H1 (cell line): ENCODE data around the gene TANC1. TPM values are rescaled to one million over a fixed set of nuclear protein-coding genes. Genes with fewer than 3 reads are reported as not detected.

ENCODE experiments used
- CTCF ChIA-PET: fragments of 300-600 bp; sonication (Branson Sonifier 250); formaldehyde crosslinking; loops from one replicate; lab custom pipeline; 2021; ENCODE audit not compliant: partially characterized antibody; lab: Charles Lee
- POLR2A ChIA-PET: fragments of 300-600 bp; sonication (Branson Sonifier 250); formaldehyde crosslinking; loops from one replicate; lab custom pipeline; 2021; ENCODE audit warnings: inconsistent platforms; ENCODE audit not compliant: partially characterized antibody; lab: Charles Lee
- DNase-seq, 2 experiments: peaks; one replicate each; pipeline versions ENCODE4 v3.0.0 to v3.0.0-alpha.2; 2010 to 2022; ENCODE audit warnings: low spot score in 2 of 2, low read depth in 1 of 2, mixed read lengths in 1 of 2
- FAIRE-seq: peaks from 2 replicates; lab custom pipeline; 2011; peaks lifted over from hg19 to GRCh38; lab: Jason Lieb, UNC
- H2AFZ ChIP-seq: 2 replicates; pipeline ENCODE4 v1.8.1; 2012; ENCODE audit warnings: low read length, inconsistent platforms
- H2AK5ac ChIP-seq: 2 replicates; pipeline ENCODE4 v1.6.1; 2013; ENCODE audit warnings: low read depth, low read length
- H2BK120ac ChIP-seq: replicated peaks from 2 replicates; pipeline ENCODE3; 2013; ENCODE audit warnings: low read depth, low read length, inconsistent platforms
- H2BK12ac ChIP-seq: 2 replicates; pipeline ENCODE4 v1.6.1; 2013; ENCODE audit warnings: low read depth, low read length
- H2BK15ac ChIP-seq: 2 replicates; pipeline ENCODE4 v1.6.1; 2013; ENCODE audit warnings: low read length
- H2BK20ac ChIP-seq: 2 replicates; pipeline ENCODE4 v1.6.1; 2013; ENCODE audit warnings: low read length
- H2BK5ac ChIP-seq: 2 replicates; pipeline ENCODE4 v1.6.1; 2013; ENCODE audit warnings: low read depth, low read length
- H3K14ac ChIP-seq: 2 replicates; pipeline ENCODE4 v1.6.1; 2013; ENCODE audit warnings: inconsistent platforms; ENCODE audit not compliant: insufficient read length
- H3K18ac ChIP-seq: 2 replicates; pipeline ENCODE4 v1.6.1; 2013; ENCODE audit warnings: low read length; ENCODE audit errors: extremely low read depth
- H3K23ac ChIP-seq: 2 replicates; pipeline ENCODE4 v1.6.1; 2013; ENCODE audit warnings: inconsistent platforms; ENCODE audit not compliant: insufficient read length
- H3K23me2 ChIP-seq: 2 replicates; pipeline ENCODE4 v1.6.1; 2013; ENCODE audit warnings: low read depth, low read length
- H3K27ac ChIP-seq: 2 replicates; pipeline ENCODE4 v1.6.1; 2011; ENCODE audit warnings: low read depth, low read length, inconsistent platforms
- H3K27me3 ChIP-seq, 4 experiments: replicated peaks in 1 of 4; 1 replicate in 1 of 4; 2 replicates in 3 of 4; pipeline versions ENCODE4 v1.6.1 to v1.8.1; 2011 to 2013; ENCODE audit warnings: low read length in 3 of 4, mild to moderate bottlenecking in 3 of 4, inconsistent platforms in 2 of 4, mixed read lengths in 2 of 4, moderate library complexity in 1 of 4; ENCODE audit not compliant: control insufficient read depth in 3 of 4, insufficient read depth in 3 of 4; ENCODE audit errors: extremely low read depth in 1 of 4
- H3K36me3 ChIP-seq, 4 experiments: 2 replicates each; pipeline versions ENCODE4 v1.6.1 to v1.8.1; 2011 to 2013; ENCODE audit warnings: mild to moderate bottlenecking in 4 of 4, low read length in 3 of 4, moderate library complexity in 2 of 4, control low read depth in 1 of 4, inconsistent platforms in 1 of 4; ENCODE audit not compliant: insufficient read depth in 4 of 4, control insufficient read depth in 2 of 4
- H3K4ac ChIP-seq: replicated peaks from 2 replicates; pipeline ENCODE3; 2013; ENCODE audit warnings: low read length, low read depth, mixed read lengths, inconsistent platforms; ENCODE audit not compliant: insufficient read length
- H3K4me1 ChIP-seq, 4 experiments: replicated peaks in 1 of 4; 1 replicate in 1 of 4; 2 replicates in 3 of 4; pipeline versions ENCODE4 v1.6.1 to v1.8.1; 2011 to 2013; ENCODE audit warnings: low read length in 3 of 4, inconsistent platforms in 2 of 4, mixed read lengths in 1 of 4; ENCODE audit not compliant: insufficient read depth in 4 of 4, control insufficient read depth in 3 of 4
- H3K4me2 ChIP-seq, 2 experiments: 2 replicates each; pipeline versions ENCODE4 v1.6.1 to v1.8.1; 2011 to 2013; ENCODE audit warnings: low read depth in 2 of 2, low read length in 2 of 2, control low read depth in 1 of 2, inconsistent platforms in 1 of 2, mild to moderate bottlenecking in 1 of 2; ENCODE audit not compliant: insufficient read depth in 1 of 2
- H3K4me3 ChIP-seq, 4 experiments: fragments of 200-600, 300-600 bp in 1 of 4; sonication (generic), shearing (Covaris generic), sonication (Bioruptor Twin) in 1 of 4; 2 replicates each; pipeline versions ENCODE4 v1.5.1 to v1.8.1; 2011 to 2016; ENCODE audit warnings: low read length in 4 of 4, low read depth in 3 of 4, control low read depth in 2 of 4, inconsistent platforms in 2 of 4, mild to moderate bottlenecking in 2 of 4, mixed read lengths in 1 of 4, moderate library complexity in 1 of 4; ENCODE audit not compliant: insufficient read depth in 2 of 4; ENCODE audit errors: extremely low read depth in 1 of 4
- H3K56ac ChIP-seq: replicated peaks from 2 replicates; pipeline ENCODE3; 2013; ENCODE audit warnings: low read depth, mild to moderate bottlenecking, mixed read lengths, low read length, inconsistent platforms; ENCODE audit not compliant: insufficient read length
- H3K79me1 ChIP-seq: 2 replicates; pipeline ENCODE4 v1.6.1; 2013; ENCODE audit warnings: low read depth, low read length, control low read depth
- H3K79me2 ChIP-seq, 2 experiments: 2 replicates each; pipeline versions ENCODE4 v1.6.1 to v1.8.1; 2012 to 2013; ENCODE audit warnings: low read length in 2 of 2, mild to moderate bottlenecking in 2 of 2, inconsistent platforms in 1 of 2; ENCODE audit not compliant: insufficient read depth in 2 of 2, control insufficient read depth in 1 of 2
- H3K9ac ChIP-seq, 4 experiments: replicated peaks in 1 of 4; 1 replicate in 1 of 4; 2 replicates in 3 of 4; pipeline versions ENCODE4 v1.6.1 to v1.8.1; 2011 to 2013; ENCODE audit warnings: low read depth in 3 of 4, low read length in 3 of 4, control low read depth in 2 of 4, mild to moderate bottlenecking in 2 of 4, moderate library complexity in 2 of 4, inconsistent platforms in 1 of 4; ENCODE audit errors: extremely low read depth in 1 of 4
- H3K9me3 ChIP-seq, 2 experiments: 2 replicates each; pipeline versions ENCODE4 v1.6.1 to v1.8.1; 2012 to 2013; ENCODE audit warnings: mild to moderate bottlenecking in 2 of 2, moderate library complexity in 2 of 2, control low read depth in 1 of 2, inconsistent platforms in 1 of 2, low read depth in 1 of 2, low read length in 1 of 2, mixed read lengths in 1 of 2; ENCODE audit not compliant: insufficient read depth in 2 of 2
- H4K20me1 ChIP-seq, 2 experiments: replicated peaks in 1 of 2; 2 replicates each; pipeline versions ENCODE3 to v1.8.1; 2011 to 2013; ENCODE audit warnings: inconsistent platforms in 2 of 2, low read length in 2 of 2, mild to moderate bottlenecking in 1 of 2; ENCODE audit not compliant: insufficient read depth in 2 of 2, control insufficient read depth in 1 of 2
- H4K5ac ChIP-seq: 2 replicates; pipeline ENCODE4 v1.6.1; 2013; ENCODE audit warnings: low read length, low read depth, mixed read lengths, inconsistent platforms; ENCODE audit not compliant: insufficient read length
- H4K8ac ChIP-seq: 2 replicates; pipeline ENCODE4 v1.8.0; 2013; ENCODE audit warnings: mild to moderate bottlenecking, moderate library complexity, low read length, inconsistent platforms; ENCODE audit not compliant: insufficient read depth; ENCODE audit errors: extremely low read depth
- H4K91ac ChIP-seq: replicated peaks from 2 replicates; pipeline ENCODE3; 2013; ENCODE audit warnings: low read length, mixed read lengths, inconsistent platforms; ENCODE audit not compliant: insufficient read length
- BRCA1 ChIP-seq: IDR thresholded peaks from 2 replicates; pipeline ENCODE4 v1.6.1; 2012; ENCODE audit warnings: low read depth, low read length, improper control_type of control experiment
- CHD2 ChIP-seq: IDR thresholded peaks from 2 replicates; pipeline ENCODE4 v1.6.1; 2012; ENCODE audit warnings: low read length, improper control_type of control experiment
- HDAC2 ChIP-seq, 2 experiments: fragments of 300-600 bp in 1 of 2; sonication (generic) in 1 of 2; IDR thresholded peaks; 2 replicates each; pipeline ENCODE4 v1.6.1; 2011 to 2012; ENCODE audit warnings: low read depth in 2 of 2, low read length in 2 of 2, mild to moderate bottlenecking in 2 of 2, moderate library complexity in 2 of 2, borderline replicate concordance in 1 of 2, inconsistent platforms in 1 of 2
- JUND ChIP-seq: IDR thresholded peaks from 2 replicates; pipeline ENCODE4 v1.6.1; 2011; ENCODE audit warnings: mild to moderate bottlenecking, improper control_type of control experiment, low read length
- KDM1A ChIP-seq: fragments of 200-600, 300-600 bp; sonication (generic); IDR thresholded peaks from 2 replicates; pipeline ENCODE4 v1.7.1; 2016; ENCODE audit warnings: mild to moderate bottlenecking, low read length, borderline replicate concordance
- MAFK ChIP-seq: IDR thresholded peaks from 2 replicates; pipeline ENCODE4 v1.6.1; 2012; ENCODE audit warnings: low read depth, mild to moderate bottlenecking, improper control_type of control experiment, low read length
- NANOG ChIP-seq: IDR thresholded peaks from 2 replicates; pipeline ENCODE4 v1.6.1; 2011; ENCODE audit warnings: low read length, low read depth, mild to moderate bottlenecking, inconsistent platforms; ENCODE audit not compliant: insufficient read depth, poor library complexity, severe bottlenecking
- RNF2 ChIP-seq: fragments of 200-900, 300-1000 bp; sonication (generic); IDR thresholded peaks from 2 replicates; pipeline ENCODE4 v1.7.1; 2016; ENCODE audit warnings: borderline replicate concordance, low read depth, mild to moderate bottlenecking, antibody characterized with exemption, low read length; ENCODE audit not compliant: poor library complexity, severe bottlenecking; ENCODE audit errors: missing control alignments
- RXRA ChIP-seq: IDR thresholded peaks from 2 replicates; pipeline ENCODE4 v1.6.1; 2011; ENCODE audit warnings: low read depth, mild to moderate bottlenecking, low read length, moderate library complexity; ENCODE audit not compliant: insufficient read depth
- SP1 ChIP-seq: IDR thresholded peaks from 2 replicates; pipeline ENCODE4 v1.6.1; 2011; ENCODE audit warnings: low read depth, low read length
- TCF12 ChIP-seq: IDR thresholded peaks from 2 replicates; pipeline ENCODE4 v1.6.1; 2011; ENCODE audit warnings: low read depth, mild to moderate bottlenecking, low read length
- polyA plus RNA-seq, 7 experiments: library from polyadenylated mRNA; depleted of rRNA in 3 of 7; stranded (reverse) in 5 of 7; unstranded in 2 of 7; fragments of >200 nt in 5 of 7; fragments of 200-250 nt in 2 of 7; gene quantifications; 1 replicate in 5 of 7; 2 replicates in 1 of 7; 4 replicates in 1 of 7; pipeline versions ENCODE4 v1.2.1 to v1.2.3, GENCODE V29; 2011 to 2013; ENCODE audit warnings: missing spikeins in 2 of 7, mixed read lengths in 2 of 7
- total RNA-seq: library from RNA; stranded (reverse); fragmentation: NEBNext Ultra II Directional; extraction: Animal tissue kit (Norgen Biotek cat#: 25700); gene quantifications from 2 replicates; pipeline ENCODE4 v1.2.1, GENCODE V29; 2021
- TF ChIP-seq, protein P1 (sequence below): IDR thresholded peaks from 2 replicates; pipeline ENCODE4 v1.6.1; 2011; ENCODE audit warnings: low read depth, mild to moderate bottlenecking, low read length; ENCODE audit not compliant: insufficient read depth

TANC1 gene
- total and polyA plus RNA-seq, 2 of the 8 experiments (the other 6 are each of a cell fraction or from before 2014, with no cell fraction given) = 4.1 to 7.6 TPM

DNA sequence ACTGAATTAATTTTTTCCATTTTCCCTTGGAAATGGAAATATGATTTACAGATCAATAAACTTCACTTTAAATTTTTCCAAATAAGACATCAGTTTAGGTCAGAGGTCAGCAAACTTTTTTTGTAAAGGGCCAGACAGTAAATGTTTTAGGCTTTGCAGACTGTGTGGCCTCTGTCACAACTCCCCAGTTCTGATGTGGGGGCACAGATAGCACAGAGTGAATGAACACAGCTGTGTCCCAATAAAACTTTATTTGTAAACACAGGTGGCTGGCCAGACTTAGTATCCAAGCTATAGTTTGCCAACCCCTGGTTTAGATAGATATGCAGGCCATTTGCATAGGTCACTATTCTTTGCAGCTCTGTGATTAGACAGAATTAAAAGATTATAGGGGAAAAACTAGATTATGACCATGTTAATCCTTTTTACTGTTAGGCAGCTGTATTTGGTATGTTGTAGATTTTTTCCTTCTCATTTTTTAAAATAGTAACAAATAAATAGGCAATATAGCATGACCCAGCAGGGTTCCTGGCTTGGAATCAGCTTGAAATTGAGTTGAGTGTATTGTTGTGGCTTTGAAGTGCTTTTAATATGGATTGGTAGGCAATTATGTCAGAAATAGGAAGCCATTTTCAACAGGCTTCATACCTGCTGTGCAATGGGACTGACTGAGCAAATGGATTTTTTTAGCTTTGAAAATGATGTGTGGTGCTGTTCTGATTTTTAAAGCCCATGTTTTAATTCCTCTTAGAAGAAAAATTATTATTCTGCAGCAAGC lies 258.4 kb downstream of the TANC1 start:
- no peak overlapping the region for H2BK120ac ChIP-seq
- ChIA-PET CTCF (interaction anchor here (0.6 to 4.2 kb wide), 8 partner anchors 11 to 674 kb away, joined by 3 to 19 read pairs (median 3); no protein-coding TSS in a partner anchor), POLR2A (no interaction called here)
- no peak overlapping the region for H3K23ac ChIP-seq
- peaks cover 0 to 6% of the 10 kb centered on the region in 2 experiments for H4K20me1 ChIP-seq
- H4K91ac ChIP-seq = no peak overlapping the region
- no peak overlapping the region for H3K9ac ChIP-seq
- no peak overlapping the region for H2BK15ac ChIP-seq
- no peak overlapping the region for H3K4me2 ChIP-seq
- no peak overlapping the region for H3K14ac ChIP-seq
- no peak overlapping the region for H3K18ac ChIP-seq
- H3K23me2 ChIP-seq = no peaks in the 10 kb centered on the region
- no peaks in the 10 kb centered on the region; a peak in 1 of 7 replicates for H3K27me3 ChIP-seq
- H4K5ac ChIP-seq = no peak overlapping the region
- no peak overlapping the region for H2BK5ac ChIP-seq
- no peak overlapping the region for H3K56ac ChIP-seq
- FAIRE-seq (no peak), DNase-seq (peak in 1 of 2 experiments; percentile 16)
- no peak overlapping the region for H3K27ac ChIP-seq
- H3K9me3 ChIP-seq = no peaks in the 10 kb centered on the region
- no peak overlapping the region for H4K8ac ChIP-seq
- no peaks in the 10 kb centered on the region for H3K79me1 ChIP-seq
- H2AFZ ChIP-seq = no peak overlapping the region
- H3K4me3 ChIP-seq = no peak overlapping the region
- H3K4ac ChIP-seq = no peak overlapping the region
- no peak overlapping the region for H2AK5ac ChIP-seq
- peaks cover 0 to 6% (median 1%) of the 10 kb centered on the region in 4 experiments; a peak in 1 of 8 replicates for H3K36me3 ChIP-seq
- no peak overlapping the region for H2BK20ac ChIP-seq
- no peak overlapping the region for H2BK12ac ChIP-seq
- H3K4me1 ChIP-seq = no peaks in the 10 kb centered on the region
- H3K79me2 ChIP-seq = no peaks in the 10 kb centered on the region
- TF ChIP-seq RNF2 (no peak), TCF12 (no peak), KDM1A (no peak), CHD2 (no peak), BRCA1 (no peak), MAFK (no peak), SP1 (no peak), RXRA (no peak), NANOG (no peak), JUND (no peak), HDAC2 (IDR thresholded peaks at IDR 0.05; ENCODE audit: borderline replicate concordance in 1 of 2, low read depth in 2 of 2, low read length in 2 of 2) (no peak)
- TF ChIP-seq, protein P1, sequence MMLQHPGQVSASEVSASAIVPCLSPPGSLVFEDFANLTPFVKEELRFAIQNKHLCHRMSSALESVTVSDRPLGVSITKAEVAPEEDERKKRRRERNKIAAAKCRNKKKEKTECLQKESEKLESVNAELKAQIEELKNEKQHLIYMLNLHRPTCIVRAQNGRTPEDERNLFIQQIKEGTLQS = no peak
